PC-9 (cell line): ENCODE data around the gene DTNBP1. TPM values are rescaled to one million over a fixed set of nuclear protein-coding genes. Genes with fewer than 3 reads are reported as not detected.

ENCODE experiments used
- BruUV-seq: library from RNA; stranded (reverse); fragments of 400-500 nt; replicated peaks from 2 replicates; lab custom pipeline; 2021; lab: Mats Ljungman, UMichigan
- CTCF ChIA-PET: fragments of 300-600 bp; sonication (Branson Sonifier 250); formaldehyde crosslinking; loops from one replicate; lab custom pipeline; 2022; ENCODE audit warnings: antibody characterized with exemption; lab: Charles Lee
- POLR2A ChIA-PET: fragments of 300-600 bp; sonication (Branson Sonifier 250); formaldehyde crosslinking; loops from one replicate; lab custom pipeline; 2022; ENCODE audit warnings: antibody characterized with exemption; ENCODE audit not compliant: unreplicated experiment; lab: Charles Lee
- DNase-seq, 2 experiments: peaks; one replicate each; pipeline versions ENCODE4 v3.0.0 to v3.0.0-alpha.2; 2015 to 2022; ENCODE audit warnings: mixed read lengths in 1 of 2
- H2AFZ ChIP-seq: fragments of 200-600 bp; sonication (generic); 2 replicates; pipeline ENCODE4 v1.8.1; 2017; ENCODE audit warnings: antibody characterized with exemption
- H3F3A ChIP-seq: fragments of 200-600 bp; sonication (generic); 2 replicates; pipeline ENCODE4 v1.8.1; 2017; ENCODE audit warnings: antibody characterized with exemption, mild to moderate bottlenecking, low read depth; ENCODE audit not compliant: insufficient read depth
- H3K27ac ChIP-seq: fragments of 200-600 bp; sonication (generic); 2 replicates; pipeline ENCODE4 v1.6.1; 2016; ENCODE audit warnings: mixed run types
- H3K27me3 ChIP-seq: fragments of 200-600 bp; sonication (generic); 2 replicates; pipeline ENCODE4 v1.6.1; 2016; ENCODE audit warnings: low read depth, mixed run types; ENCODE audit not compliant: insufficient read depth
- H3K36me3 ChIP-seq: fragments of 200-600 bp; sonication (generic); 2 replicates; pipeline ENCODE4 v1.6.1; 2016; ENCODE audit warnings: low read depth, mixed run types
- H3K4me1 ChIP-seq: fragments of 200-600 bp; sonication (generic); replicated peaks from 2 replicates; pipeline ENCODE4 v1.6.1; 2016; ENCODE audit warnings: mixed run types; ENCODE audit not compliant: insufficient read depth
- H3K4me2 ChIP-seq: fragments of 200-600 bp; sonication (generic); 2 replicates; pipeline ENCODE4 v1.6.1; 2017; ENCODE audit warnings: mixed run types
- H3K4me3 ChIP-seq: fragments of 200-600 bp; sonication (generic); 2 replicates; pipeline ENCODE4 v1.6.1; 2016; ENCODE audit warnings: mixed run types
- H3K79me2 ChIP-seq: fragments of 200-600 bp; sonication (generic); 2 replicates; pipeline ENCODE4 v1.6.1; 2017; ENCODE audit warnings: low read depth, mixed run types
- H3K9me2 ChIP-seq: fragments of 200-600 bp; sonication (generic); 2 replicates; pipeline ENCODE4 v1.8.1; 2017; ENCODE audit warnings: mild to moderate bottlenecking; ENCODE audit not compliant: insufficient read depth
- H3K9me3 ChIP-seq: fragments of 200-600 bp; sonication (generic); 2 replicates; pipeline ENCODE4 v1.8.1; 2016; ENCODE audit warnings: low read depth; ENCODE audit not compliant: insufficient read depth
- H4K20me1 ChIP-seq: fragments of 200-600 bp; sonication (generic); 2 replicates; pipeline ENCODE4 v1.8.1; 2017; ENCODE audit not compliant: insufficient read depth
- CTCF ChIP-seq: fragments of 200-600 bp; sonication (generic); conservative IDR thresholded peaks from 2 replicates; pipeline ENCODE4 v1.6.1; 2017; ENCODE audit warnings: mixed run types, antibody characterized with exemption, mild to moderate bottlenecking, moderate library complexity
- EZH2 ChIP-seq: fragments of 200-600 bp; sonication (generic); IDR thresholded peaks from 2 replicates; pipeline ENCODE4 v1.8.0; 2017; ENCODE audit warnings: antibody characterized with exemption, low read depth
- intact Hi-C: fragments of 100-400 bp; cut with micrococcal nuclease; formaldehyde crosslinking; loops from one replicate; pipeline ENCODE4 v1.10.0; 2022; ENCODE audit not compliant: unreplicated experiment
- total RNA-seq: library from RNA; stranded (reverse); gene quantifications from 2 replicates; pipeline ENCODE4 v1.2.3, GENCODE V29; 2021

DTNBP1 gene
- total RNA-seq, 1 experiment from 2014 or later: 9.1 TPM

GRCh38 chr6:15513801-15514711, 148.8 kb downstream of the DTNBP1 start:
- Histone ChIP-seq H3K27me3 (no peaks in the 10 kb centered on the region), H3K79me2 (no peaks in the 10 kb centered on the region), H4K20me1 (no peaks in the 10 kb centered on the region; the same call in 1 of the 2 replicates), H3K4me1 (no peaks in the 10 kb centered on the region), H3K4me3 (no peak overlapping the region), H3K4me2 (no peak overlapping the region), H3F3A (no peaks in the 10 kb centered on the region), H3K9me2 (no peaks in the 10 kb centered on the region), H3K27ac (no peak overlapping the region), H3K36me3 (0 out of 2 replicates have a peak, but pooled peaks cover 3% of the 10 kb centered on the region), H2AFZ (no peak overlapping the region), H3K9me3 (no peaks in the 10 kb centered on the region)
- intact Hi-C loops: no loop called here
- TF ChIP-seq CTCF: no peak
- no TSS peak for BruUV-seq
- ChIA-PET CTCF (no interaction called here), POLR2A (no interaction called here)
- no peak for DNase-seq

- ChIA-PET CTCF (no interaction called here), POLR2A (no interaction called here)
- Histone ChIP-seq H3F3A (no peaks in the 10 kb centered on the region), H3K27ac (no peak overlapping the region), H3K9me2 (no peaks in the 10 kb centered on the region), H3K4me1 (no peaks in the 10 kb centered on the region), H3K4me2 (no peak overlapping the region), H3K36me3 (0 out of 2 replicates have a peak, but pooled peaks cover 3% of the 10 kb centered on the region), H3K9me3 (no peaks in the 10 kb centered on the region), H2AFZ (no peak overlapping the region), H3K27me3 (no peaks in the 10 kb centered on the region), H3K4me3 (no peak overlapping the region), H4K20me1 (no peaks in the 10 kb centered on the region; the same call in 1 of the 2 replicates), H3K79me2 (no peaks in the 10 kb centered on the region)
- intact Hi-C loops: no loop called here
- DNase-seq: no peak
- no peak for TF ChIP-seq CTCF
- TF ChIP-seq EZH2: no peak
- BruUV-seq: no TSS peak
These were observed 149.6 kb downstream of the DTNBP1 start for GRCh38 chr6:15513131-15513771.

GRCh38 chr6:15512721-15513120, 150.1 kb downstream of the DTNBP1 start:
- Histone ChIP-seq H3K27me3 (no peaks in the 10 kb centered on the region), H3K79me2 (no peaks in the 10 kb centered on the region), H3K36me3 (0 out of 2 replicates have a peak, but pooled peaks cover 3% of the 10 kb centered on the region), H2AFZ (no peak overlapping the region), H3K4me2 (no peak overlapping the region), H4K20me1 (no peaks in the 10 kb centered on the region; the same call in 1 of the 2 replicates), H3K27ac (no peak overlapping the region), H3K9me2 (no peaks in the 10 kb centered on the region), H3K4me1 (no peaks in the 10 kb centered on the region), H3K9me3 (no peaks in the 10 kb centered on the region), H3F3A (no peaks in the 10 kb centered on the region), H3K4me3 (no peak overlapping the region)
- intact Hi-C loops: no loop called here
- no TSS peak for BruUV-seq
- ChIA-PET POLR2A (no interaction called here), CTCF (no interaction called here)
- no peak for DNase-seq
- TF ChIP-seq CTCF (no peak), EZH2 (no peak)
